Measurements from ENCODE around the gene KCP.

DNA sequence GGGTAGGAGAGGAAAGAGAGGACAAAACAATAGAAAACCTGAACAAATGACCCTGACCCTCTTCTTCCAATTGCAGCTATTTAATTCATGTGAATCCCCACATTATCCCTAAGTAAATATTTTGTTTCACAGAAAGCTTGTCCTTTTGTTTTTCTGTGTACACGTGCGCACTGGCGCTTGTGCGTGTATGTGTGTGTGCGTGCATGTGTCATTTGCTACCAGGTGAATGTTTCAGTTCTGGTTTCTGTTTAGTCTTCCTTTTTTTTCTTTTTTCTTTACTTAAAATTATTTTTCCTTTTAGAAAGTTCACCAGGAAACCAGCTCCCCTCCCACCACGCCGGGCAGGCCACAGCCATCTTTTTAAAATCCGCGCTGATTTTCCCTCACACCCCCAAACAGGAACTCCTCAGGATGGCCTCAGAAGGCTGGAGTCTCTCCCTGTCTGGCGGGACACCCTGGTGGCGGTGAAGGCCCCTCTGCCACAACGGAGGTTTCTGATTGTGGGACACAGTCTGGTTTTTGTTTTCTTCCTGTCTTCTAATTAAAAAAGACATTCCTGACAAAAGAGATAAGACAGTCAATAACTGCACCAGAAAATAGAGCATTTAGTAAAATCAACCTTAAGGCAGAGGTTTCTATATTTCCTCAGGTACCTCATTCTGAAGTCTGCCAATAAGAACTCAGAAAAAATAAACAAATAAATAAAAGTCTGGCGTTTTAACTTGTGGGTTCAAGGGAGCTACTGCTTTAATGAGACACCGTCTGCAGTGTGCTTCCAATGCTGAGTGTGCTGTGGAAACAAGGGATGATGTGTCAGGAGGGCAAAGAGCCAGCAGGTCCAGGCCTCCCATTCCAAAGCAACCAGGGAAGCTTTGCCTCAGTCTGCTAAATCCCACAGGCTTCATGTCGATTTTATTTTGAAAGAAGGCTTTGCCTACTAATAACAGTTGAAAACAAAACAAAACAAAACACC is 44.6 kb upstream of the KCP start:
- TF ChIP-seq SMC3 (IDR thresholded peaks at IDR 0.05; ENCODE audit: low read depth, low read length) (peak; percentile 27; the same call in 1 of the 2 replicates), CTCF (IDR thresholded peaks at IDR 0.05) (no peak; the same call in 1 of the 2 replicates), TEAD4 (IDR thresholded peaks at IDR 0.05; ENCODE audit: borderline replicate concordance, insufficient read depth) (no peak), RAD21 (IDR thresholded peaks at IDR 0.05; ENCODE audit: low read length) (peak; percentile 63), GABPA (IDR thresholded peaks at IDR 0.05; ENCODE audit: low read depth) (no peak), TAF1 (IDR thresholded peaks at IDR 0.05; ENCODE audit: borderline replicate concordance, low read depth, low read length) (no peak), EZH2phosphoT487 (IDR thresholded peaks at IDR 0.05; ENCODE audit: borderline replicate concordance, low read depth) (no peak), EP300 (IDR thresholded peaks at IDR 0.05; ENCODE audit: borderline replicate concordance in 1 of 2, low read depth in 1 of 2, low read length in 1 of 2) (peak in 1 of 2 experiments; percentile 89; a peak in 2 of 4 replicates)
- TF ChIP-seq, protein P1, sequence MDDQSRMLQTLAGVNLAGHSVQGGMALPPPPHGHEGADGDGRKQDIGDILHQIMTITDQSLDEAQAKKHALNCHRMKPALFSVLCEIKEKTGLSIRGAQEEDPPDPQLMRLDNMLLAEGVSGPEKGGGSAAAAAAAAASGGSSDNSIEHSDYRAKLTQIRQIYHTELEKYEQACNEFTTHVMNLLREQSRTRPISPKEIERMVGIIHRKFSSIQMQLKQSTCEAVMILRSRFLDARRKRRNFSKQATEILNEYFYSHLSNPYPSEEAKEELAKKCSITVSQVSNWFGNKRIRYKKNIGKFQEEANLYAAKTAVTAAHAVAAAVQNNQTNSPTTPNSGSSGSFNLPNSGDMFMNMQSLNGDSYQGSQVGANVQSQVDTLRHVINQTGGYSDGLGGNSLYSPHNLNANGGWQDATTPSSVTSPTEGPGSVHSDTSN (IDR thresholded peaks at IDR 0.05) = peak; percentile 59

Data from SK-N-SH (cell line).